Thyroid gland (tissue), 4 donors: Measurements from ENCODE around the gene UBAP1L. TPM values are rescaled to one million over a fixed set of nuclear protein-coding genes. Genes with fewer than 3 reads are reported as not detected.
A peak's percentile ranks its signal among the peaks of the same experiment; 100 is the strongest.

Source experiments
- DNase-seq, 2 donors: peaks; one replicate each; pipeline ENCODE4 v3.0.0-alpha.2; 2019
- H3K27ac ChIP-seq, 3 donors: fragments of 200-600 bp; sonication (generic); 1 replicate in 2 of 3; 2 replicates in 1 of 3; pipeline ENCODE4 v1.5.1; 2016 to 2019; ENCODE audit warnings: mild to moderate bottlenecking in 1 of 3, moderate library complexity in 1 of 3
- H3K27me3 ChIP-seq: fragments of 200-600 bp; sonication (generic); one replicate; pipeline ENCODE4 v1.5.1; 2019
- H3K36me3 ChIP-seq, 2 donors: fragments of 200-600 bp; sonication (generic); one replicate each; pipeline ENCODE4 v1.5.1; 2016 to 2019
- H3K4me1 ChIP-seq, 2 donors: fragments of 200-600 bp; sonication (generic); one replicate each; pipeline ENCODE4 v1.5.1; 2017 to 2019
- H3K4me3 ChIP-seq, 3 donors: fragments of 200-600 bp; sonication (generic); replicated peaks in 1 of 3; 1 replicate in 2 of 3; 2 replicates in 1 of 3; pipeline ENCODE4 v1.5.1; 2016; ENCODE audit warnings: mild to moderate bottlenecking in 1 of 3
- H3K9me3 ChIP-seq: fragments of 200-600 bp; sonication (generic); one replicate; pipeline ENCODE4 v1.5.1; 2017
- POLR2A ChIP-seq, 2 donors: fragments of 450-650 bp; IDR thresholded peaks; one replicate each; pipeline ENCODE4 v1.6.1; 2017; ENCODE audit warnings: antibody characterized with exemption in 2 of 2, mild to moderate bottlenecking in 2 of 2, moderate library complexity in 1 of 2
- WGBS, 2 donors: methylation state at CpG; one replicate each; pipeline ENCODE4 v1.1.5; 2017; 5-methylcytosine and 5-hydroxymethylcytosine counted together
- intact Hi-C: fragments of 100-400 bp; cut with DNase I; formaldehyde crosslinking; loops from one replicate; pipeline ENCODE4 v1.15.1; 2023
- total RNA-seq, 4 donors: library from RNA; depleted of rRNA; stranded (reverse); fragments of >200 nt; gene quantifications; one replicate each; pipeline ENCODE4 v1.2.3, GENCODE V29; 2016
- TF ChIP-seq, protein P1 (sequence below), 6 experiments: fragments of 200-600 bp in 3 of 6; fragments of 450-650 bp in 3 of 6; sonication (generic) in 3 of 6; IDR thresholded peaks; one replicate each; pipeline ENCODE4 v1.5.1; 2016 to 2019; ENCODE audit warnings: antibody characterized with exemption in 6 of 6, mild to moderate bottlenecking in 2 of 6, inconsistent platforms in 1 of 6, moderate library complexity in 1 of 6

The UBAP1L gene
- total RNA-seq, 4 donors from 2014 or later = 8.1 to 12.6 (median 8.8) TPM

DNA sequence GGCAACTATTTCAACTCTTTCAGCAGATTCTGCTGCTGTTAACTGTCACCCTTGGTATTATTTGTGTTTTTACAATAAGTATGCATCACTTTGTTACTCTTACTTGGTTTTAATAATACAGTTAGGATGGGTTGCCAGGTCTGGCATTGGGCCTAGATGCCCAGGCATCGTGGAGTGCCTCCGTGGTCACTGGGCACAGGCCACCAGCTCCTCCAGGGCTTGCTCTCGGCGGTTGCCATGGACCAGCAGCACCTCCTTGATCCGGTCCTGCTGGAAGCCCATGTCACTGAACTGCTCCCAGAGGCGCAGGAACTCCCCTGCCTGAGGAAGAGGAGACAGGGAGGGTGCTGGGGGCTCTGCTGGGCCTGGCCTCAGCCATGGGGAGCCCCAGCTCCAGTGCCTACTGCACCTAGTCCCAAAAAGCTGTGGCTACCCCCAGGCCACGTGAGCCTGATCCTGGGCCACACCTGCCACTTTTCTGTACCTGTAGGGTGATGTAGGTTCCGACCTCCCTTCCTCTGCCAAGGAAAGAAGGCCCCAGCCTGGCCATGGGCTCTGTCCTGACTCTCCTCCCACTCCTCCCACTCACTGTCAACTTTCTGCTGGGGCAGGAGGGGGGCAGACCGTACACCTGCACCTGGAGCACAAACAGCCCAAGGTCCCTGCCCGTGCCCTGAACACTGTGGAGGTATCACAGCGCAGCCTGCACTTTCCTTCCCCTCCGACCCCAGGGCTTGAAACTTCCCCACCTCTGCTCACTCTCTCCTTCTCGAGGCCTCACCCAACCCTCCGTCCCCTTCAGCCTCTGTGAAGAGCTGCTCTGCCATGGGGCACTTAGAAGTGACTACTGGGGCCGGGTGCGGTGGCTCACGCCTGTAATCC, 21.8 kb downstream of the UBAP1L start:
- peaks cover 18 to 22% of the 10 kb centered on the region in 2 donors for H3K4me1 ChIP-seq
- no peak for TF ChIP-seq POLR2A (IDR thresholded peaks at IDR 0.05)
- TF ChIP-seq, protein P1, sequence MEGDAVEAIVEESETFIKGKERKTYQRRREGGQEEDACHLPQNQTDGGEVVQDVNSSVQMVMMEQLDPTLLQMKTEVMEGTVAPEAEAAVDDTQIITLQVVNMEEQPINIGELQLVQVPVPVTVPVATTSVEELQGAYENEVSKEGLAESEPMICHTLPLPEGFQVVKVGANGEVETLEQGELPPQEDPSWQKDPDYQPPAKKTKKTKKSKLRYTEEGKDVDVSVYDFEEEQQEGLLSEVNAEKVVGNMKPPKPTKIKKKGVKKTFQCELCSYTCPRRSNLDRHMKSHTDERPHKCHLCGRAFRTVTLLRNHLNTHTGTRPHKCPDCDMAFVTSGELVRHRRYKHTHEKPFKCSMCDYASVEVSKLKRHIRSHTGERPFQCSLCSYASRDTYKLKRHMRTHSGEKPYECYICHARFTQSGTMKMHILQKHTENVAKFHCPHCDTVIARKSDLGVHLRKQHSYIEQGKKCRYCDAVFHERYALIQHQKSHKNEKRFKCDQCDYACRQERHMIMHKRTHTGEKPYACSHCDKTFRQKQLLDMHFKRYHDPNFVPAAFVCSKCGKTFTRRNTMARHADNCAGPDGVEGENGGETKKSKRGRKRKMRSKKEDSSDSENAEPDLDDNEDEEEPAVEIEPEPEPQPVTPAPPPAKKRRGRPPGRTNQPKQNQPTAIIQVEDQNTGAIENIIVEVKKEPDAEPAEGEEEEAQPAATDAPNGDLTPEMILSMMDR (IDR thresholded peaks at IDR 0.05) = no peak

DNA sequence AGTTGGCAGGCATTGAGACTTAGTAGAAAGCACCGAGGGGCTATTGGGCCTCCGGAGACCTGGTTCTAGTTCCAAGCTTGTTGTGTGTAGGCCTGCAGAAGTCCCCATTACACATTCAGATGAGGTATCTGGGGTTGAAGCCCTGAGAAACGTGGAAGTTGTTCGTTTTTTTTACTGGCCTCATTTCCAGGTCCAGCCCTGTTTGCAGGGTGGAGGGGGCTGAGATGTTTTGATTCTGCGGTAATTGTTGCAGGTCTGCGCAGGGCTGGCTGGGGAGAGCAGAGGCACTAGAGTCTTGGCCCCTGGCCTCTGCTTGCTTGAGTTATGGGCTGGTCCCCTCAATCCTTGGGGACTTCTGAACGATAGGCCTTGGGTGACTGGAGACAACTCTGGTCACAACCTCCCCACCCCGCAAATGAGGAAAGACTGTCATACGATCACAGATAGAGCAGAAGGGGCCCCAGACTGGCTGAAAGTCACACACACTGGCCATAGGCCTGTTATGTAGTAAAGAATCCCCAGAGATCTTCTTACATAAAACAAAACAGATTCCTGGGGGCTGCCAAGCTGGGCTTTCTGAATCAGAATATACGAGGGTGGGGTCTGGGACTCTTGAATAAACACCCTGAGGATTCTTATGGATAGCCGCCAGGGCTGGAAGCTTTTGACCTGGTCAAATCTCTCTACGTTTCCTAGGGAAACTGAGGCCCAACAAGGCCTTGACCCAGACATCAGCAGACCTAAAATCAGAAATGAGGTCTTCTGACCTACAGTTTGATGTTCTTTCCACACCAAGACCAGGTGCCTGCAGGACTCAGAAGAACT, 22.8 kb downstream of the UBAP1L start:
- H3K4me1 ChIP-seq = peaks cover 28 to 32% of the 10 kb centered on the region in 2 donors
- H3K9me3 ChIP-seq = no peaks in the 10 kb centered on the region
- H3K4me3 ChIP-seq = no peak overlapping the region
- 62 to 75% methylated on average over 12 of the region's 12 CpGs for WGBS, 2 donors
- intact Hi-C loops = no loop called here
- TF ChIP-seq POLR2A (IDR thresholded peaks at IDR 0.05) = no peak
- TF ChIP-seq, protein P1 (IDR thresholded peaks at IDR 0.05) = no peak
- no peak overlapping the region for H3K27ac ChIP-seq
- H3K27me3 ChIP-seq = no peaks in the 10 kb centered on the region
- no peaks in the 10 kb centered on the region for H3K36me3 ChIP-seq
- no peak for DNase-seq

More for the DNA sequence above, 21.8 kb downstream of the UBAP1L start:
- intact Hi-C loops = no loop called here
- 81 to 85% methylated on average over 13 to 17 of the region's 17 CpGs for WGBS, 2 donors
- H3K27ac ChIP-seq = no peak overlapping the region
- no peaks in the 10 kb centered on the region for H3K9me3 ChIP-seq
- no peaks in the 10 kb centered on the region for H3K27me3 ChIP-seq
- no peaks in the 10 kb centered on the region for H3K36me3 ChIP-seq
- no peak overlapping the region for H3K4me3 ChIP-seq
- no peak for DNase-seq

DNA sequence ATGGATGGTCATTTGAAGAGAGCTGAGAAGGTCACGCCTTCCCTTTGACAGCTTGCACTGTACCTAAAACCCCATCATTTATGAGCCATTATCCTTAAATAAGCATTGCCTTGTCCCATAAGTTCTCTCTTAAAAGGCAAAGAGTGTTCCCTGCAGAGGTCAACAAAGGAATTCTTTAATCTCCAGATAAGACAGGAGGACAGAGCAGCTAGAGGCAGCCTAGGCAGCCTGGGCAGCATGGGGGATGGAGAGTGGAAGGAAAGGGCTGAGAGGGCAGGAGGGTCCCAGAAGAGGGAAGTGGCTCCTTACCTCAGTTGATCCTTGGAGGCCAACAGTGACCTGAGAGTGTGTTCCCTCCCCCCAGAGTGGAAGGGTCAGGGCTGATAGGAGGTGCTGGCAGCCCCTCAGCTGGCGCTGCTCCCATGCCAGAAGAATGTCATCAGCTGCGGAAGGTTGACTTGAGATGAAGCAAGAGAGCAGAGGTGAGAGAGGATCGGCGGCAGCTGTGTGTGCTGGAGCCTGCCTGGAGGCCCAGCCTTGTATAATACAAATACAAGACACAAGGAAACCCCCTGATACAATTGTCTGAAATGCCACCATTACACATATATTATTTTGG, 25.7 kb downstream of the UBAP1L start:
- Histone ChIP-seq H3K27me3 (no peaks in the 10 kb centered on the region), H3K9me3 (no peaks in the 10 kb centered on the region), H3K27ac (peak overlapping the region; percentile 84 to 97 (median 89)), H3K36me3 (no peaks in the 10 kb centered on the region), H3K4me3 (no peak overlapping the region), H3K4me1 (peaks cover 48 to 60% of the 10 kb centered on the region in 2 donors)
- WGBS, 2 donors = 29 to 63% methylated on average over 5 of the region's 5 CpGs
- TF ChIP-seq, protein P1 (IDR thresholded peaks at IDR 0.05) = no peak
- no peak for TF ChIP-seq POLR2A (IDR thresholded peaks at IDR 0.05)
- intact Hi-C loops = no loop called here
- peak; percentile 87 to 89 for DNase-seq

DNA sequence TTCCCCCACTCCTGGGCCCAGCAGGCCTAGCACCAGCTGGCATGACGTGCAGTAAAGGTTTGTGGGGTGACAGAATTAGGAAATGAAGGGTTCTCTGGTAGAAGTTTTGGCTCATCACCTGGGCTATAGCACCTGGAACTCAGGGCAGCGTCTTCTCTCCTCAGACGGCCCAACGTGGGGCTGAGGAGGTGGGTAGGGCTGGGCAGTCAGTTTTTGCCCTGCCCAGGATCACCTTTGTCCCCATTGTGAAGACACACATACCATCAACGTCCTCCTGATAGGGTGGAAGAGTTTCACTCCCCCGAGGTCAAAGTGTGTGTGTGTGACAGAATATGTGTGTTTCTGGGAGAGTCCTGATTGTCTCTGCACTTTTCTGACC, 26.4 kb downstream of the UBAP1L start:
- WGBS, 2 donors = 39 to 73% methylated on average over 3 to 5 of the region's 6 CpGs
- peaks cover 48 to 67% of the 10 kb centered on the region in 2 donors for H3K4me1 ChIP-seq

More for the DNA sequence above, 26.4 kb downstream of the UBAP1L start:
- no peak for DNase-seq
- intact Hi-C loops = no loop called here
- Histone ChIP-seq H3K27me3 (no peaks in the 10 kb centered on the region), H3K9me3 (no peaks in the 10 kb centered on the region), H3K4me3 (no peak overlapping the region), H3K36me3 (no peaks in the 10 kb centered on the region), H3K27ac (peak overlapping the region; percentile 84 to 97 (median 89))
- TF ChIP-seq, protein P1 (IDR thresholded peaks at IDR 0.05) = no peak
- TF ChIP-seq POLR2A (IDR thresholded peaks at IDR 0.05) = no peak
